ENCODE measurements around the gene PRPF38B. TPM values are rescaled to one million over a fixed set of nuclear protein-coding genes. Genes with fewer than 3 reads are reported as not detected.

The PRPF38B gene
- total and polyA plus RNA-seq, 2 donors = 26.6 to 29.6 TPM

DNA sequence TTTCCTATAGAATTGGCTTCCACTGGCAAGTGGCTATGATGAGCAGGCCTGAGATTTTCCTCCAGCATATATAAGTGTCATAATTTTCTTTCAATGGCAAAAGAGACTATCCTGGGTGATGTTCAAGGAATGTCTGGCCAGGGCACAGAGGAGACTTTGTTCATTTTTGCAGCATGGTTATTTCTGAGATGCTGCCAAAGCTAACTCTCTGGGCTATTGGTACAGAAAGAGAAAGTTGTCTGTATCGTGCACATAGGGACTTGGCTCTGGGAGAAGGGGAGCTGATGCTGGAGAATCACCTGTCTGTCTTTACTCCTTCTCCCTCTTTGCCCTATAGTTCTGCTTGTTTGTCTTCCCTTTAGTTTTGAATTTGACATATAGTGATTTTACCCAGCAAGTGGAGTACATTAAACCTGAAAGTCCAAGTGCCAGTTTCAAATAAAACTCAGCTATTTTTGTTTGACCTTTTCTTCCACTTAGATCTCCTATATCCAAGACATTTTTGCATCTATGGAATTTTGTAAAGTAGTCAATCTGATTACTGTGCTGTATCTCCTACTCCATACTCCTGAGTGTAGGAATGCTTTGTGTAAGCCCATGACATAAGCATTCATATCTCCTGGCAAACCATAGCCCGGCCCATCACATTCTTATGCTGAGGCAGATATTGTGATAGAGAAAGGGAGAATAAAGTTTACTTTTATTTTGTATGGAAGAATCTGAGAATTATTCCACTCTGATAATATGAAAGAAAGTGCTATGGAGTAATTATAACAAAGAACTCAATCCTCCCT, 24.5 kb downstream of the PRPF38B start:
- Histone ChIP-seq H3K36me3 (ENCODE audit: insufficient read depth) (no peaks in the 10 kb centered on the region), H3K27ac (ENCODE audit: low read depth) (no peak overlapping the region), H3K4me1 (ENCODE audit: insufficient read depth) (no peaks in the 10 kb centered on the region), H3K4me3 (ENCODE audit: low read depth, low read length) (no peak overlapping the region)
- WGBS = 51% methylated on average over 2 of the region's 2 CpGs
- no peak for DNase-seq (ENCODE audit: extremely low spot score)

- H3K36me3 ChIP-seq (ENCODE audit: insufficient read depth) = no peaks in the 10 kb centered on the region
Measured at GRCh38 chr1:108717774-108718316, 25.7 kb downstream of the PRPF38B start.

GRCh38 chr1:108718927-108719655, 27.0 kb downstream of the PRPF38B start:
- DNase-seq (ENCODE audit: extremely low spot score) = no peak
- H3K4me3 ChIP-seq (ENCODE audit: low read depth, low read length) = no peak overlapping the region
- H3K4me1 ChIP-seq (ENCODE audit: insufficient read depth) = no peaks in the 10 kb centered on the region
- H3K27ac ChIP-seq (ENCODE audit: low read depth) = no peak overlapping the region
- H3K36me3 ChIP-seq (ENCODE audit: insufficient read depth) = no peaks in the 10 kb centered on the region
- 49% methylated on average over 6 of the region's 6 CpGs for WGBS

More at GRCh38 chr1:108717774-108718316, 25.7 kb downstream of the PRPF38B start:
- Histone ChIP-seq H3K27ac (ENCODE audit: low read depth) (no peak overlapping the region), H3K4me3 (ENCODE audit: low read depth, low read length) (no peak overlapping the region), H3K4me1 (ENCODE audit: insufficient read depth) (no peaks in the 10 kb centered on the region)
- 90% methylated on average over 9 of the region's 9 CpGs for WGBS
- DNase-seq (ENCODE audit: extremely low spot score) = no peak

DNA sequence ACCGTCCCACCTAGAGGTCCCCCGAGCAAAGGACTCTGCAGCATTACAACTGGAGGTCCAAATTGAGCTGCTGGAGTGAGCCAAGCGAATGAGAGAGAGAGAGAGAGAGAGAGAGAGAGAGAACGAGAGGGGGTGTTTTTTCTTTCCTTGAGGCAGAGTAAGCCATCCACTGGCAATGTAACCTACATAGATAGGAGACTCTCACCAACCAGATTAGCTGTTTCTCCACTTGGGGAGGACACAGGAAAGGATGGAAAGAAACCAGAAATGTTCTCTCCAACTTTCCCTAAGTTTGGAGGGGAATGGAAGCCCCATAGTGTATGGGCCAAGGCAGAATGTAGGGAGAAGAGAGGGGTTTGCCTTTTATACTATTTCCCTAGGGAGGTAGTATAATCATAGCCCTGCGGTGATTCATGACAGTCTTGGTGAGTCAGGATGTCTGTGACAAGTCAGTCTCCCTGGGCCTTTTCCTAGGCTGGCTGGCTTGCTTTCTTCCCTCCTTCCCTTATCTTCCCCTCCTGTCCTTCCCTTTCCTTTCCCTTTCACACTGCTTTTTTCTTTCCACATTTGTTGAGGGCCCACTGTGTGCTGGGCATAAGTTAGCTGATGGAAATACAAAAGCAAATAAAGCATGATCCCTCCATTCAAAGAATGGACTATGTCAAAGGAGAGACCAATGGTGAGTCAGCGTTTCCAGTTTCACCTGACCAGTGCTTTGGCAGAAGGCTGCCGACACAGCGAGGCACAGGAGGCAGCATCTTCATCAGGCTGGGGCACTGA, 27.7 kb downstream of the PRPF38B start:
- Histone ChIP-seq H3K27ac (ENCODE audit: low read depth) (no peak overlapping the region), H3K4me3 (ENCODE audit: low read depth, low read length) (no peak overlapping the region), H3K36me3 (ENCODE audit: insufficient read depth) (no peaks in the 10 kb centered on the region), H3K4me1 (ENCODE audit: insufficient read depth) (no peaks in the 10 kb centered on the region)
- 78% methylated on average over 8 of the region's 8 CpGs for WGBS
- DNase-seq (ENCODE audit: extremely low spot score) = no peak

DNA sequence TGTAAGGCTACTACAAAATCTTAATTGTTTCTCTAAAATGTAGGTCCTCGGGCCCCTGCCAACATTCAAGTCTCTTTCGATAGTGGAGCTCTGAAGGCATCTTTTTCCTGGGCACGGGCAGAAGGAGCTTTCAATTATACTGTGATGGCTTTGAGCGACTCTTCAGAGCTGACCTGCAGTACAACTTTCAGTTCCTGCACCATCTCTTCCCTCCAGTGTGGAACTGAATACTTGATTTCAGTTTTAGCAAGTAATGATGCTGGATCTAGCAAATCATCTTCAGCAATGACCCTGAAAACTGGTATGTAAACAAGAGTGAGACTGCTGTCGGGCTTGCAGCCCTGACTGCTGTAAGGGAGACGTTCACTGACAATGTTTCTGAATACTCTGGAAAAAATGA, 30.2 kb downstream of the PRPF38B start:
- 66% methylated on average over 6 of the region's 6 CpGs for WGBS
- H3K36me3 ChIP-seq (ENCODE audit: insufficient read depth) = no peaks in the 10 kb centered on the region
- no peak for DNase-seq (ENCODE audit: extremely low spot score)
- no peaks in the 10 kb centered on the region for H3K4me1 ChIP-seq (ENCODE audit: insufficient read depth)
- H3K27ac ChIP-seq (ENCODE audit: low read depth) = no peak overlapping the region
- H3K4me3 ChIP-seq (ENCODE audit: low read depth, low read length) = no peak overlapping the region

- H3K27ac ChIP-seq (ENCODE audit: low read depth) = no peak overlapping the region
- no peaks in the 10 kb centered on the region for H3K36me3 ChIP-seq (ENCODE audit: insufficient read depth)
- WGBS = 77% methylated on average over 1 of the region's 1 CpG
- H3K4me1 ChIP-seq (ENCODE audit: insufficient read depth) = no peaks in the 10 kb centered on the region
- no peak for DNase-seq (ENCODE audit: extremely low spot score)
- H3K4me3 ChIP-seq (ENCODE audit: low read depth, low read length) = no peak overlapping the region
Measured at GRCh38 chr1:108725906-108726305, 33.8 kb downstream of the PRPF38B start.

GRCh38 chr1:108728327-108728923, 36.3 kb downstream of the PRPF38B start:
- H3K4me3 ChIP-seq (ENCODE audit: low read depth, low read length) = no peak overlapping the region
- 85% methylated on average over 8 of the region's 8 CpGs for WGBS
- no peaks in the 10 kb centered on the region for H3K36me3 ChIP-seq (ENCODE audit: insufficient read depth)
- H3K4me1 ChIP-seq (ENCODE audit: insufficient read depth) = no peaks in the 10 kb centered on the region
- no peak for DNase-seq (ENCODE audit: extremely low spot score)
- no peak overlapping the region for H3K27ac ChIP-seq (ENCODE audit: low read depth)

DNA sequence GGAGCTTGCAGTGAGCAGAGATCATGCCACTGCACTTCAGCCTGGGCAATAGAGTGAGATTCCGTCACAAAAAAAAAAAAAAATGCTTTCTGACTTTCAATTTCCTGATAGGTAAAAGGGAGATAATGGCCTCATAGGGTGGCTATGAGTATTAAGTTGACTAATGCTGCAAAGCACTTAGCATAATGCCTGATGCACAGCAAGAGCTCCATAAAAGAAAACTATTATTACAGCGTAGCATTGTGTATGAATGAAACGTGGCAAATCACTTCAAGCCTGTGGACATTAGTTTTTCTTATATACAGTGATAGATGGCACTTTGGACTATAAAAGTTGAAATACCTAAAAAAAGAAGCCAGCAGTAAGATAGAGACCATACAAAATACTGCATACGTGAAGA, 37.4 kb downstream of the PRPF38B start:
- H3K36me3 ChIP-seq (ENCODE audit: insufficient read depth) = no peaks in the 10 kb centered on the region
- no peak overlapping the region for H3K27ac ChIP-seq (ENCODE audit: low read depth)
- DNase-seq (ENCODE audit: extremely low spot score) = no peak
- WGBS = 89% methylated on average over 4 of the region's 4 CpGs
- H3K4me1 ChIP-seq (ENCODE audit: insufficient read depth) = no peaks in the 10 kb centered on the region
- H3K4me3 ChIP-seq (ENCODE audit: low read depth, low read length) = no peak overlapping the region

GRCh38 chr1:108732398-108732797, 40.3 kb downstream of the PRPF38B start:
- H3K36me3 ChIP-seq (ENCODE audit: insufficient read depth) = no peaks in the 10 kb centered on the region
- WGBS = 94% methylated on average over 1 of the region's 1 CpG
- H3K27ac ChIP-seq (ENCODE audit: low read depth) = no peak overlapping the region
- no peak overlapping the region for H3K4me3 ChIP-seq (ENCODE audit: low read depth, low read length)
- H3K4me1 ChIP-seq (ENCODE audit: insufficient read depth) = no peaks in the 10 kb centered on the region
- DNase-seq (ENCODE audit: extremely low spot score) = no peak

GRCh38 chr1:108734171-108734865, 42.2 kb downstream of the PRPF38B start:
- no peak for DNase-seq (ENCODE audit: extremely low spot score)
- no peak overlapping the region for H3K27ac ChIP-seq (ENCODE audit: low read depth)
- no peaks in the 10 kb centered on the region for H3K4me1 ChIP-seq (ENCODE audit: insufficient read depth)
- no peaks in the 10 kb centered on the region for H3K36me3 ChIP-seq (ENCODE audit: insufficient read depth)
- H3K4me3 ChIP-seq (ENCODE audit: low read depth, low read length) = no peak overlapping the region
- 93% methylated on average over 1 of the region's 1 CpG for WGBS

- Histone ChIP-seq H3K4me1 (ENCODE audit: insufficient read depth) (no peaks in the 10 kb centered on the region), H3K4me3 (ENCODE audit: low read depth, low read length) (no peak overlapping the region), H3K27ac (ENCODE audit: low read depth) (no peak overlapping the region), H3K36me3 (ENCODE audit: insufficient read depth) (no peaks in the 10 kb centered on the region)
- WGBS = 68% methylated on average over 6 of the region's 6 CpGs
- DNase-seq (ENCODE audit: extremely low spot score) = no peak
Measured at GRCh38 chr1:108742253-108742652, 50.1 kb downstream of the PRPF38B start.

GRCh38 chr1:108745980-108746381, 53.9 kb downstream of the PRPF38B start:
- Histone ChIP-seq H3K4me3 (ENCODE audit: low read depth, low read length) (no peak overlapping the region), H3K36me3 (ENCODE audit: insufficient read depth) (no peaks in the 10 kb centered on the region), H3K4me1 (ENCODE audit: insufficient read depth) (no peaks in the 10 kb centered on the region), H3K27ac (ENCODE audit: low read depth) (no peak overlapping the region)
- DNase-seq (ENCODE audit: extremely low spot score) = no peak
- WGBS = 39% methylated on average over 3 of the region's 3 CpGs
